Measurements from ENCODE around the gene PRAC1.

- TF ChIP-seq CTCF (IDR thresholded peaks at IDR 0.05) (no peak), POLR2A (IDR thresholded peaks at IDR 0.05; ENCODE audit: low read depth) (no peak), POLR2AphosphoS5 (IDR thresholded peaks at IDR 0.05) (no peak), EP300 (IDR thresholded peaks at IDR 0.05) (no peak)
These were observed 38.8 kb upstream of the PRAC1 start for GRCh38 chr17:48761114-48761513.
